A549 (cell line): ENCODE results near the gene PBXIP1. TPM values are rescaled to one million over a fixed set of nuclear protein-coding genes. Genes with fewer than 3 reads are reported as not detected.

Experiments
- ATAC-seq, 2 experiments: fragments of 200-7000 bp in 1 of 2; fragments of >200 bp in 1 of 2; cut with Nextera tagmentation in 1 of 2; cut with Tn5 transposase in 1 of 2; 3 replicates each; pipeline versions ENCODE4 v1.8.0 to v1.9.1; 2018 to 2020; ENCODE audit warnings: mild to moderate bottlenecking in 1 of 2, moderate library complexity in 1 of 2
- CTCF ChIA-PET: fragments of 300-600 bp; sonication (Branson Sonifier 250); formaldehyde crosslinking; extraction: SDS; loops from one replicate; lab custom pipeline; 2021; ENCODE audit warnings: antibody characterized with exemption, inconsistent platforms; lab: Yijun Ruan, JAX
- POLR2A ChIA-PET: fragments of 350-600 bp; formaldehyde crosslinking; extraction: SDS; loops from one replicate; lab custom pipeline; 2021; ENCODE audit warnings: antibody characterized with exemption, inconsistent platforms; lab: Yijun Ruan, JAX
- DNase-seq, 2 experiments: peaks; one replicate each; pipeline versions ENCODE4 v3.0.0 to v3.0.0-alpha.2; 2011 to 2016; ENCODE audit warnings: low read depth in 1 of 2, low spot score in 1 of 2
- FAIRE-seq: peaks from 2 replicates; lab custom pipeline; 2011; peaks lifted over from hg19 to GRCh38; lab: Jason Lieb, UNC
- H3K27ac ChIP-seq, 2 experiments: fragments of >200 bp; sonication (Bioruptor Twin); formaldehyde crosslinking; 3 replicates each; pipeline ENCODE4 v1.5.1; 2016 to 2017
- H3K4me1 ChIP-seq: fragments of >200 bp; sonication (Bioruptor Twin); formaldehyde crosslinking; 3 replicates; pipeline ENCODE4 v1.6.1; 2016
- H3K4me2 ChIP-seq: fragments of >200 bp; sonication (Bioruptor Twin); formaldehyde crosslinking; 3 replicates; pipeline ENCODE4 v1.6.1; 2016
- H3K4me3 ChIP-seq: fragments of >200 bp; sonication (Bioruptor Twin); formaldehyde crosslinking; 3 replicates; pipeline ENCODE4 v1.5.1; 2016
- H3K9me3 ChIP-seq: fragments of >200 bp; sonication (Bioruptor Twin); formaldehyde crosslinking; 3 replicates; pipeline ENCODE4 v1.6.1; 2016
- BCL3 ChIP-seq: fragments of >200 bp; sonication (Bioruptor Twin); formaldehyde crosslinking; IDR thresholded peaks from 3 replicates; pipeline ENCODE4 v1.6.1; 2016
- BHLHE40 ChIP-seq: IDR thresholded peaks from 2 replicates; pipeline ENCODE4 v1.6.1; 2012; ENCODE audit warnings: low read depth, low read length, inconsistent platforms
- E2F6 ChIP-seq: IDR thresholded peaks from 2 replicates; pipeline ENCODE4 v1.6.1; 2012; ENCODE audit warnings: low read depth, borderline replicate concordance
- EP300 ChIP-seq, 2 experiments: fragments of >200 bp; sonication (Bioruptor Twin); formaldehyde crosslinking; IDR thresholded peaks; 2 replicates in 1 of 2; 3 replicates in 1 of 2; pipeline ENCODE4 v1.6.1; 2016 to 2017
- FOSL2 ChIP-seq, 2 experiments: fragments of 450-650 bp in 1 of 2; fragments of >200 bp in 1 of 2; sonication (Bioruptor Twin) in 1 of 2; formaldehyde crosslinking; IDR thresholded peaks; 2 replicates each; pipeline versions ENCODE4 v1.5.0 to v1.6.1; 2016 to 2020; ENCODE audit warnings: mild to moderate bottlenecking in 1 of 2, moderate library complexity in 1 of 2
- GATA3 ChIP-seq: IDR thresholded peaks from 2 replicates; pipeline ENCODE4 v1.6.1; 2012; ENCODE audit warnings: borderline replicate concordance
- HOXA7 ChIP-seq: fragments of 250-450 bp; sonication (Bioruptor Pico); IDR thresholded peaks from 2 replicates; pipeline ENCODE4 v1.5.0; 2020; ENCODE audit warnings: mild to moderate bottlenecking, moderate library complexity
- HOXB13 ChIP-seq: fragments of 250-450 bp; sonication (Bioruptor Pico); IDR thresholded peaks from 2 replicates; pipeline ENCODE4 v1.5.0; 2020; ENCODE audit warnings: low read depth, mild to moderate bottlenecking, moderate library complexity
- JUN ChIP-seq, 2 experiments: fragments of >200 bp; sonication (Bioruptor Twin); formaldehyde crosslinking; IDR thresholded peaks; 2 replicates in 1 of 2; 3 replicates in 1 of 2; pipeline ENCODE4 v1.6.1; 2016 to 2017
- MYC ChIP-seq: IDR thresholded peaks from 2 replicates; pipeline ENCODE4 v1.6.1; 2012; ENCODE audit warnings: mild to moderate bottlenecking, inconsistent platforms, low read length, improper control_type of control experiment, borderline replicate concordance
- NFE2L2 ChIP-seq: fragments of 150-350 bp; conservative IDR thresholded peaks from 2 replicates; pipeline ENCODE4 v1.6.1; 2014; ENCODE audit warnings: low read length
- PBX3 ChIP-seq: IDR thresholded peaks from 2 replicates; pipeline ENCODE4 v1.6.1; 2012
- RAD21 ChIP-seq, 2 experiments: fragments of >200 bp in 1 of 2; sonication (Bioruptor Twin) in 1 of 2; formaldehyde crosslinking in 1 of 2; IDR thresholded peaks in 1 of 2; conservative IDR thresholded peaks in 1 of 2; 2 replicates in 1 of 2; 3 replicates in 1 of 2; pipeline ENCODE4 v1.6.1; 2012 to 2018; ENCODE audit warnings: inconsistent platforms in 1 of 2
- SMC3 ChIP-seq: fragments of >200 bp; sonication (Bioruptor Twin); formaldehyde crosslinking; IDR thresholded peaks from 3 replicates; pipeline ENCODE4 v1.6.1; 2018; ENCODE audit warnings: inconsistent platforms
- ZNF302 ChIP-seq: fragments of 250-450 bp; sonication (Bioruptor Pico); IDR thresholded peaks from 2 replicates; pipeline ENCODE4 v1.9.0; 2021; ENCODE audit warnings: inconsistent platforms, mild to moderate bottlenecking, moderate library complexity
- WGBS: methylation state at CpG from one replicate; pipeline ENCODE4 v1.1.6; 2017; ENCODE audit errors: missing lambda C conversion rate; 5-methylcytosine and 5-hydroxymethylcytosine counted together
- polyA plus RNA-seq, 4 experiments: library from polyadenylated mRNA; depleted of rRNA in 3 of 4; stranded (reverse); fragments of >200 nt; fragmentation: RNase III in 1 of 4; extraction: RNeasy Plus Mini Kit Qiagen cat#74134 plus additional on column Dnase treatment in 1 of 4; gene quantifications; 2 replicates in 3 of 4; 3 replicates in 1 of 4; pipeline ENCODE4 v1.2.3, GENCODE V29; 2011 to 2017
- TF ChIP-seq, protein P1 (sequence below): IDR thresholded peaks from 2 replicates; pipeline ENCODE4 v1.6.1; 2012
- TF ChIP-seq, protein P2 (sequence below): fragments of >200 bp; sonication (Bioruptor Twin); formaldehyde crosslinking; IDR thresholded peaks from 3 replicates; pipeline ENCODE4 v1.5.1; 2016

PBXIP1 gene
- polyA plus RNA-seq, 2 of the 4 experiments (the other 2 are of a cell fraction): 15.0 to 20.8 TPM

GRCh38 chr1:155003766-155004351 is 48.0 kb upstream of the PBXIP1 start:
- ChIA-PET CTCF (no interaction called here), POLR2A (interaction anchor here (1.3 to 3.1 kb wide), 6 partner anchors 13 to 81 kb away, joined by 3 to 14 read pairs (median 4); partner anchors contain the start of genes ADAM15 and SHC1)
- peak overlapping the region; percentile 88 for H3K4me2 ChIP-seq
- H3K9me3 ChIP-seq: no peaks in the 10 kb centered on the region
- peak overlapping the region; percentile 80 for H3K4me3 ChIP-seq
- 7% methylated on average over 12 of the region's 34 CpGs for WGBS
- ATAC-seq (peak; percentile 10 to 26; a peak in 5 of 6 replicates), FAIRE-seq (no peak), DNase-seq (peak in 1 of 2 experiments; percentile 85)
- TF ChIP-seq HOXA7 (CRISPR knock-in tag) (no peak), BCL3 (peak; percentile 81; the same call in 2 of the 3 replicates), FOSL2 (IDR thresholded peaks at IDR 0.05) (no peak), FOSL2 (CRISPR knock-in tag; IDR thresholded peaks at IDR 0.05) (peak; percentile 53), E2F6 (peak; percentile 43; the same call in 1 of the 2 replicates), PBX3 (no peak), BHLHE40 (0 out of 2 replicates have a peak, but pooled peaks have one; percentile 33), NFE2L2 (no peak), MYC (no peak; the same call in 1 of the 2 replicates), RAD21 (conservative IDR thresholded peaks at IDR 0.05 in 1 of 2, IDR thresholded peaks at IDR 0.05 in 1 of 2) (peak in 1 of 2 experiments; percentile 16; a peak in 1 of 5 replicates), EP300 (IDR thresholded peaks at IDR 0.05) (peak; percentile 47 to 77; a peak in 3 of 5 replicates), JUN (IDR thresholded peaks at IDR 0.05) (peak in 1 of 2 experiments; percentile 95; a peak in 4 of 5 replicates), GATA3 (peak; percentile 61), SMC3 (peak; percentile 24; the same call in 2 of the 3 replicates), HOXB13 (no peak)
- TF ChIP-seq, protein P1, sequence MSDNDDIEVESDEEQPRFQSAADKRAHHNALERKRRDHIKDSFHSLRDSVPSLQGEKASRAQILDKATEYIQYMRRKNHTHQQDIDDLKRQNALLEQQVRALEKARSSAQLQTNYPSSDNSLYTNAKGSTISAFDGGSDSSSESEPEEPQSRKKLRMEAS: peak; percentile 83
- H3K27ac ChIP-seq: peak overlapping the region; percentile 98 to 100
- H3K4me1 ChIP-seq: peaks cover 60% of the 10 kb centered on the region

GRCh38 chr1:155003227-155003765 is 47.4 kb upstream of the PBXIP1 start:
- H3K4me1 ChIP-seq: peaks cover 57% of the 10 kb centered on the region
- CTCF ChIA-PET: no interaction called here
- H3K4me2 ChIP-seq: peak overlapping the region; percentile 88
- H3K4me3 ChIP-seq: peak overlapping the region; percentile 80
- DNase-seq: peak in 1 of 2 experiments; percentile 59
- TF ChIP-seq, protein P2, sequence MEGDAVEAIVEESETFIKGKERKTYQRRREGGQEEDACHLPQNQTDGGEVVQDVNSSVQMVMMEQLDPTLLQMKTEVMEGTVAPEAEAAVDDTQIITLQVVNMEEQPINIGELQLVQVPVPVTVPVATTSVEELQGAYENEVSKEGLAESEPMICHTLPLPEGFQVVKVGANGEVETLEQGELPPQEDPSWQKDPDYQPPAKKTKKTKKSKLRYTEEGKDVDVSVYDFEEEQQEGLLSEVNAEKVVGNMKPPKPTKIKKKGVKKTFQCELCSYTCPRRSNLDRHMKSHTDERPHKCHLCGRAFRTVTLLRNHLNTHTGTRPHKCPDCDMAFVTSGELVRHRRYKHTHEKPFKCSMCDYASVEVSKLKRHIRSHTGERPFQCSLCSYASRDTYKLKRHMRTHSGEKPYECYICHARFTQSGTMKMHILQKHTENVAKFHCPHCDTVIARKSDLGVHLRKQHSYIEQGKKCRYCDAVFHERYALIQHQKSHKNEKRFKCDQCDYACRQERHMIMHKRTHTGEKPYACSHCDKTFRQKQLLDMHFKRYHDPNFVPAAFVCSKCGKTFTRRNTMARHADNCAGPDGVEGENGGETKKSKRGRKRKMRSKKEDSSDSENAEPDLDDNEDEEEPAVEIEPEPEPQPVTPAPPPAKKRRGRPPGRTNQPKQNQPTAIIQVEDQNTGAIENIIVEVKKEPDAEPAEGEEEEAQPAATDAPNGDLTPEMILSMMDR: 0 out of 3 replicates have a peak, but pooled peaks have one; percentile 6
- no peak for TF ChIP-seq ZNF302 (CRISPR knock-in tag)
- 2% methylated on average over 25 of the region's 37 CpGs for WGBS
- POLR2A ChIA-PET: interaction anchor here (1.3 to 3.1 kb wide), 6 partner anchors 13 to 82 kb away, joined by 3 to 14 read pairs (median 4); partner anchors contain the start of genes ADAM15 and SHC1
- H3K27ac ChIP-seq: peak overlapping the region; percentile 98 to 100
- peak in 1 of 2 experiments; percentile 0; a peak in 1 of 6 replicates for ATAC-seq
- H3K9me3 ChIP-seq: no peaks in the 10 kb centered on the region
- FAIRE-seq: no peak
